SU-DHL-6 (cell line): ENCODE results near the gene AIP.

Experiments
- H2AFZ ChIP-seq: fragments of 200-600 bp; sonication (generic); 2 replicates; pipeline ENCODE4 v1.6.1; 2014; ENCODE audit warnings: low read depth, mild to moderate bottlenecking, moderate library complexity, mixed read lengths, antibody characterized with exemption, low read length; ENCODE audit not compliant: severe bottlenecking
- H3F3A ChIP-seq: fragments of 200-600 bp; shearing (Covaris generic); 2 replicates; pipeline ENCODE4 v1.6.0; 2016; ENCODE audit warnings: antibody characterized with exemption, mild to moderate bottlenecking; ENCODE audit not compliant: insufficient read depth
- H3K27ac ChIP-seq: fragments of 200-600 bp; sonication (generic); 2 replicates; pipeline ENCODE4 v1.5.1; 2016; ENCODE audit warnings: low read depth, mild to moderate bottlenecking, low read length, moderate library complexity, mixed read lengths
- H3K27me3 ChIP-seq: fragments of 200-600 bp; sonication (generic), shearing (Covaris generic); 2 replicates; pipeline ENCODE4 v1.6.0; 2014; ENCODE audit warnings: mild to moderate bottlenecking, low read length
- H3K36me3 ChIP-seq: fragments of 200-600 bp; sonication (generic); 2 replicates; pipeline ENCODE4 v1.6.1; 2014; ENCODE audit warnings: mild to moderate bottlenecking, low read length, mixed read lengths
- H3K4me2 ChIP-seq: fragments of 300-600, 200-600 bp; shearing (Covaris generic), sonication (generic); 2 replicates; pipeline ENCODE4 v1.6.0; 2014; ENCODE audit warnings: low read length, low read depth, mild to moderate bottlenecking; ENCODE audit not compliant: poor library complexity, severe bottlenecking
- H3K4me3 ChIP-seq: fragments of 200-600 bp; sonication (generic); 2 replicates; pipeline ENCODE4 v1.5.1; 2014; ENCODE audit warnings: antibody characterized with exemption, low read length, mild to moderate bottlenecking, mixed read lengths; ENCODE audit not compliant: insufficient read depth, poor library complexity, severe bottlenecking
- H3K79me2 ChIP-seq: fragments of 200-600 bp; sonication (generic); 2 replicates; pipeline ENCODE4 v1.6.1; 2014; ENCODE audit warnings: mild to moderate bottlenecking, low read length, moderate library complexity; ENCODE audit not compliant: insufficient read depth
- H3K9ac ChIP-seq: fragments of 200-600 bp; sonication (generic); 2 replicates; pipeline ENCODE4 v1.7.0; 2014; ENCODE audit warnings: mild to moderate bottlenecking, low read length
- H3K9me2 ChIP-seq: fragments of 200-600 bp; sonication (generic); replicated peaks from 2 replicates; pipeline ENCODE4 v1.6.1; 2014; ENCODE audit warnings: low read length; ENCODE audit not compliant: insufficient read depth
- H3K9me3 ChIP-seq: fragments of 200-600 bp; sonication (generic); 2 replicates; pipeline ENCODE4 v1.6.1; 2014; ENCODE audit warnings: low read length, mixed read lengths; ENCODE audit not compliant: insufficient read depth
- H4K20me1 ChIP-seq: fragments of 200-600 bp; sonication (generic); 2 replicates; pipeline ENCODE4 v1.6.1; 2014; ENCODE audit warnings: low read depth, mild to moderate bottlenecking, antibody characterized with exemption, low read length, moderate library complexity, mixed read lengths
- CTCF ChIP-seq: fragments of 200-600 bp; sonication (generic); IDR thresholded peaks from one replicate; pipeline ENCODE4 v1.5.1; 2017; ENCODE audit warnings: antibody characterized with exemption, mild to moderate bottlenecking, low read length, moderate library complexity; ENCODE audit not compliant: insufficient read depth, poor library complexity, severe bottlenecking
- EZH2phosphoT487 ChIP-seq: fragments of 200-600 bp; sonication (generic), shearing (Covaris generic); conservative IDR thresholded peaks from 2 replicates; pipeline ENCODE4 v1.6.1; 2018; ENCODE audit warnings: mild to moderate bottlenecking, antibody characterized with exemption, low read length, moderate library complexity, mixed read lengths

Gene AIP

DNA sequence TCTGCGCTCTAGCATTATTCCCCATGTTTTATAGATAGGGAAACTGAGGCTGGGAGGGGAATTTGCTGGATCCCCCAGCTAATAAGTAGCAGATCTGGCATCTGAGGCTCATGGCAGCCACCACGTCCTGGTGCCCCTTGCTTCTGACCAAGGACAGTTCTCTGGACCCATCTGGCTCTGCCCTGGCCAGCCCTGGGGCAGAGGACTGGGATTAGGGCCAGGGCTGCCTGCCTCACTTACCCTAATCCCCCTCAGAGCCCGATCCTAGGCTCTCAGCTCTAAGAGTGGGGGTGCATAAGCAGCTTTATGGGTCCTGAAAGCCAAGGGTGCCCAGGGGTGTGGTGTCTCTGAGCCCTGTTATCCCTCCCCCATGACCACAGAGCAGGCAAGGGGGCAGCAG, 27.8 kb upstream of the AIP start, which contains the start of gene CABP4:
TSS of gene CABP4 (plus strand) at position 301 of the 400 bp plus-strand sequence. CDS start at position 371, 70 bp downstream.
- Histone ChIP-seq H3K36me3 (no peaks in the 10 kb centered on the region), H4K20me1 (no peaks in the 10 kb centered on the region), H3K9me2 (no peaks in the 10 kb centered on the region), H3K79me2 (no peaks in the 10 kb centered on the region), H3K9ac (no peak within 1 kb of the TSS), H3K27me3 (no peaks in the 10 kb centered on the region), H3K4me2 (no peak within 1 kb of the TSS), H3K27ac (no peak within 1 kb of the TSS), H2AFZ (no peak within 1 kb of the TSS), H3K4me3 (no peak within 1 kb of the TSS), H3F3A (peaks cover 16% of the 10 kb centered on the region), H3K9me3 (no peaks in the 10 kb centered on the region)
- TF ChIP-seq EZH2phosphoT487 (no peak), CTCF (no peak)

GRCh38 chr11:67456068-67456705, 26.6 kb upstream of the AIP start:
- no peaks in the 10 kb centered on the region for H3K36me3 ChIP-seq
- no peak for TF ChIP-seq CTCF
- TF ChIP-seq EZH2phosphoT487: no peak
- no peak overlapping the region for H3K9ac ChIP-seq

GRCh38 chr11:67457453-67457852, 25.4 kb upstream of the AIP start:
- Histone ChIP-seq H3K36me3 (no peaks in the 10 kb centered on the region), H3K4me3 (no peak overlapping the region), H3K9ac (no peak overlapping the region), H3K27ac (no peak overlapping the region), H4K20me1 (no peaks in the 10 kb centered on the region), H3K9me2 (no peaks in the 10 kb centered on the region), H2AFZ (no peak overlapping the region), H3K9me3 (no peaks in the 10 kb centered on the region), H3F3A (peaks cover 35% of the 10 kb centered on the region), H3K79me2 (no peaks in the 10 kb centered on the region), H3K4me2 (no peak overlapping the region), H3K27me3 (no peaks in the 10 kb centered on the region)
- TF ChIP-seq CTCF (no peak), EZH2phosphoT487 (no peak)

More at GRCh38 chr11:67456068-67456705, 26.6 kb upstream of the AIP start:
- Histone ChIP-seq H3K4me2 (no peak overlapping the region), H3F3A (peaks cover 26% of the 10 kb centered on the region), H3K27me3 (no peaks in the 10 kb centered on the region), H3K9me3 (no peaks in the 10 kb centered on the region), H3K9me2 (no peaks in the 10 kb centered on the region), H3K79me2 (no peaks in the 10 kb centered on the region), H3K27ac (no peak overlapping the region), H2AFZ (no peak overlapping the region), H4K20me1 (no peaks in the 10 kb centered on the region), H3K4me3 (no peak overlapping the region)
